GM18499 (cell line): ENCODE results near the gene PRKCZ.

ENCODE experiments used
- ATAC-seq: cut with Tn5 transposase; IDR thresholded peaks from one replicate; pipeline ENCODE4 v1.9.1; 2021; ENCODE audit warnings: moderate number of reproducible peaks; ENCODE audit not compliant: insufficient read depth, unreplicated experiment

PRKCZ gene

GRCh38 chr1:2060072-2060471 lies 9.9 kb downstream of the PRKCZ start:
- no peak for ATAC-seq

GRCh38 chr1:2060535-2060934 lies 10.3 kb downstream of the PRKCZ start:
- no peak for ATAC-seq

GRCh38 chr1:2061065-2061778 lies 11.0 kb downstream of the PRKCZ start:
- no peak for ATAC-seq

- ATAC-seq: no peak
Observed at GRCh38 chr1:2065699-2066098, 15.5 kb downstream of the PRKCZ start.

GRCh38 chr1:2067393-2067792 lies 17.2 kb downstream of the PRKCZ start:
- no peak for ATAC-seq

GRCh38 chr1:2067981-2068380 lies 17.8 kb downstream of the PRKCZ start:
- ATAC-seq: no peak

- ATAC-seq: no peak
Observed at GRCh38 chr1:2068951-2069350, 18.7 kb downstream of the PRKCZ start.

GRCh38 chr1:2070016-2070415 lies 19.8 kb downstream of the PRKCZ start:
- ATAC-seq: no peak

GRCh38 chr1:2070800-2071530 lies 20.8 kb downstream of the PRKCZ start:
- no peak for ATAC-seq

GRCh38 chr1:2072109-2072806 lies 22.0 kb downstream of the PRKCZ start:
- no peak for ATAC-seq

- ATAC-seq: no peak
Observed at GRCh38 chr1:2072891-2073290, 22.7 kb downstream of the PRKCZ start.

GRCh38 chr1:2073382-2074230 lies 23.4 kb downstream of the PRKCZ start:
- ATAC-seq: no peak

GRCh38 chr1:2074396-2074795 lies 24.2 kb downstream of the PRKCZ start:
- no peak for ATAC-seq

- ATAC-seq: no peak
Observed at GRCh38 chr1:2074944-2075740, 24.9 kb downstream of the PRKCZ start.

- ATAC-seq: no peak
Observed at GRCh38 chr1:2076826-2077225, 26.6 kb downstream of the PRKCZ start.

- no peak for ATAC-seq
Observed at GRCh38 chr1:2078170-2078569, 28.0 kb downstream of the PRKCZ start.

GRCh38 chr1:2079396-2080085 lies 29.3 kb downstream of the PRKCZ start:
- no peak for ATAC-seq

GRCh38 chr1:2080140-2080539 lies 29.9 kb downstream of the PRKCZ start:
- no peak for ATAC-seq

GRCh38 chr1:2080884-2081283 lies 30.7 kb downstream of the PRKCZ start:
- ATAC-seq: no peak
